Mucosa of rectum (tissue), 2 donors: ENCODE measurements around the gene TESMIN.

Experiments
- H3K27ac ChIP-seq, 2 donors: one replicate each; pipeline ENCODE4 v1.7.0; 2013; ENCODE audit warnings: inconsistent platforms in 2 of 2, low read depth in 2 of 2, low read length in 2 of 2
- H3K27me3 ChIP-seq, 2 donors: one replicate each; pipeline ENCODE4 v1.7.0; 2013; ENCODE audit warnings: low read length in 2 of 2; ENCODE audit not compliant: control insufficient read depth in 2 of 2, insufficient read depth in 2 of 2
- H3K36me3 ChIP-seq, 2 donors: one replicate each; pipeline ENCODE4 v1.7.0; 2013; ENCODE audit warnings: low read length in 2 of 2; ENCODE audit not compliant: control insufficient read depth in 2 of 2, insufficient read depth in 2 of 2
- H3K4me1 ChIP-seq, 2 donors: one replicate each; pipeline ENCODE4 v1.7.0; 2013; ENCODE audit warnings: low read length in 2 of 2, mild to moderate bottlenecking in 1 of 2; ENCODE audit not compliant: control insufficient read depth in 2 of 2, insufficient read depth in 2 of 2
- H3K4me3 ChIP-seq, 2 donors: one replicate each; pipeline ENCODE4 v1.7.0; 2013; ENCODE audit warnings: low read length in 2 of 2
- H3K9ac ChIP-seq, 2 donors: one replicate each; pipeline ENCODE4 v1.7.0; 2013; ENCODE audit warnings: low read length in 2 of 2, low read depth in 1 of 2, mild to moderate bottlenecking in 1 of 2
- H3K9me3 ChIP-seq, 2 donors: one replicate each; pipeline ENCODE4 v1.7.0; 2013; ENCODE audit warnings: low read length in 2 of 2; ENCODE audit not compliant: control insufficient read depth in 2 of 2
- donor health status: healthy.
- donor health status: Normal muscosa, but diverticular disease.

Gene TESMIN

DNA sequence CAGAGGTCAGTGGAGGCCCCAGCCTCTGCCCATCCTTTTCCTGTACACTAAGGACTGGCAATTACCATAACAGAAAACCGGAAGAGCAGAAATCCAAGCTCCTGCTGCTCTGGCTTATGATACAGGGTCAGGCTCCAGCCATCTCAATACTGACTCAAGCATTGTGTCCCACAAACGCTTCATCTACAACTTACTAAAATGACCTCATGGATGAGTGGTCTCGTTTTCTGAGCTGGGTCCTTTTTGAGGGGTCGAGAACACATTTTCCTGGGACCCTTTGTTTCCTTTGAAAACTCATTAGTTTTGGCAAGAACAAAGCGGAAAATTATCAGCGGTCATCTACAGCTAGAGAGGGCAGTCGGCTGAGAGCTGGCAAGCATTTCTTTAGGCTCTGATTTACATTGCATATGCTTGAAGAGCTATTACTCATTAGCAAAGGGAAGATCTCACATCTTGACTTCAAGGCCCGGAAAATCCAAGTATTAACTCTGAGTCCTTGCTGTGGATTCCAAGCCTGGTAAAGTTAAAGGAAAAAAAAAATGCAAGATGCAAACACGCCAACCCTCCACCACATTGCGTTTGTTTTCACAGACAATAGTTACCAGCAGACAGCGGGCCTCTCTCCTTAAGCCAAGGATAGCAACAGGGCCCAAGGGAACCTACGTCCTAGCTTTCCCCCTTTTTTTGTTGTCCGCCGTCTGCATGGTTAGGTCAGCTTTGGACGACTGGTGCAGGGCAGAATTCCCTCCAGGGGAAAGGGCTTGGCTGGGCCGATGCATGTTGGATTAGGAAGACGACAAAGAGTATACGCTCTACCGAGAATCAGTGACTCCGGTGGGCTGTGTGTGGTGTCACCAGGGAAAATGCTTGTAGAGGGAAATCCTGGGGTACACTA, 1.8 kb downstream of the TESMIN start:
- no peaks in the 10 kb centered on the region for H3K27me3 ChIP-seq
- H3K9ac ChIP-seq = no peak overlapping the region
- peaks cover 6 to 7% of the 10 kb centered on the region in 2 donors for H3K36me3 ChIP-seq
- H3K4me3 ChIP-seq = no peak overlapping the region
- H3K4me1 ChIP-seq = no peaks in the 10 kb centered on the region
- H3K27ac ChIP-seq = no peak overlapping the region
- H3K9me3 ChIP-seq = no peaks in the 10 kb centered on the region

DNA sequence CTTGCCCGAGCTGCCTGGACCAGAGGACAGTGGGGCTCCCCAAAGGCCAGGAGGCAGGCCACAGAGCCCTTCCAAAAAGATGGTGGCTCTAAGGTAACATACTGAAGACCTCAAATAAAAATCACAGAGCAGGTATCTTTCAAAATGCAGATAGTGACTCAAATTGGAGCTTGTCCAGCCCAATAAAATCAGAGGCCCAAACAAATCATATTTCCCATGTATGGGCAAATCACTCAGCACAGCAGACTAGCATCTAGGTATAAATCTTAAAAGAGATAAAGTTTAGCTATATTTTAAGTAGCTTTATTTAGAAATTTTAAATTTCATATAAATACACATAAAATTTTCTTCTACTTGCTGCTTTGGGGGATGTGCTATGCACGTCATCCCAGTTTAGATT, 3.3 kb downstream of the TESMIN start:
- no peak overlapping the region for H3K4me3 ChIP-seq
- H3K9ac ChIP-seq = no peak overlapping the region
- no peak overlapping the region for H3K27ac ChIP-seq
- H3K27me3 ChIP-seq = no peaks in the 10 kb centered on the region
- no peaks in the 10 kb centered on the region for H3K4me1 ChIP-seq
- H3K36me3 ChIP-seq = peaks cover 0 to 3% of the 10 kb centered on the region in 2 donors
- no peaks in the 10 kb centered on the region for H3K9me3 ChIP-seq

DNA sequence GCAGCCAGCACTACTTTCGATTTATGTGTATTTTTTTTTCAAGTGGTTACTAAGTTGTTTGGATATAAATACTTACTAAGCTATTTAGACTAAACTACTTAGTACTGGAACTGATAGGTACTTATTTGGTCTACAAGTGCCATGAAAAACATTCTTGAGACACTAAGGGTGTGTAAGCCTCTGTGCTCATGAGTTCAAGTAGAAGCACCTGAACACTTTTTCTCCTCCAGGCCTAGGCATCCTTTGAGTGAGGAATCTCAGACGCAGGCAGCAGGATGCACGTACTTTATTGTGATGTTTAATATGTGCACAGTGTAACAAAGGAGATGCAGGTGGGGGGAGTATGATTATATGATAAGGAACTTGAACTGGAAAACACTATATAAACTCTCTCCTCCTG, 7.8 kb downstream of the TESMIN start:
- no peak overlapping the region for H3K9ac ChIP-seq
- no peaks in the 10 kb centered on the region for H3K27me3 ChIP-seq
- no peaks in the 10 kb centered on the region for H3K9me3 ChIP-seq
- no peak overlapping the region for H3K4me3 ChIP-seq
- H3K4me1 ChIP-seq = no peaks in the 10 kb centered on the region
- peaks cover 0 to 3% of the 10 kb centered on the region in 2 donors for H3K36me3 ChIP-seq
- H3K27ac ChIP-seq = no peak overlapping the region

DNA sequence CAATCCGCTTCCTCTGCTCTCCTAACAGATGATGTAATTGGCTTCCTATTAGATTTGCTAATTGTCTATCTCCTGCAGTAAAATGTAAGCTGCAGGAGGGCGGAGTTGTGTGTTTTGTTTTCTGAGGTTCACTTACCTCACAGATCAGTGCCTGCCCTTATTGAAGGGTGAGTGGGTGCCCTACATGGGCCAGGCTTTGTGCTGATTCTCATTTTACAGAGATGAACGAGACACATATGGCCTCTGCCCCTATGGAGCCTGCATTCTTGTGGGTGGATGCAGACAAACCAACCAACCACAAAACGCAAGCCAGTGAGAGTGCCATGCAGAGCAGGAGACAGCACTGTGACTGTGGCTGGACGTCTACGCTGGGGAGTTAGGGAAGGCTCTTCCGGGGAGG, 9.9 kb downstream of the TESMIN start:
- no peak overlapping the region for H3K4me3 ChIP-seq
- no peaks in the 10 kb centered on the region for H3K4me1 ChIP-seq
- H3K36me3 ChIP-seq = peaks cover 0 to 3% of the 10 kb centered on the region in 2 donors
- H3K9me3 ChIP-seq = no peaks in the 10 kb centered on the region
- H3K27ac ChIP-seq = no peak overlapping the region
- H3K9ac ChIP-seq = no peak overlapping the region
- no peaks in the 10 kb centered on the region for H3K27me3 ChIP-seq

DNA sequence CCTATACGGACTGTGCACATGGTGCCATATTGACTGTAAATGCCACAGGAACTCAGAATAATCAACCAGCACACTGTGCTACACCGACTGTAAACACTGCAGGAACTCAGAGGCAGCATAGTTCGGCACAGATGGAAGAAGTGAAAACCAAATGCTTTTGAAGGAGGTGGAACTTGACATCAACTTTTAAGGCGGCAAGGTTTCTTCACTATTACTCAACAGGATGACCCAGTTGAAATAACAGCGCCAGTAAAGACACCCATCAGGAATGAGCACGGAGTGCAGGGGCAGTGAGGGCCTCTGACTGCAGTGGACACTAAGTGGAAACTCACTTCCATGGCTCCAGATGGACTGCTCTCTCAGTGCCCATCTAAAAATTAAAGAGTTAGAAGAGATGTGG, 15.7 kb downstream of the TESMIN start:
- Histone ChIP-seq H3K36me3 (no peaks in the 10 kb centered on the region), H3K4me1 (no peaks in the 10 kb centered on the region), H3K27me3 (peaks cover 0 to 1% of the 10 kb centered on the region in 2 donors), H3K27ac (no peak overlapping the region), H3K4me3 (no peak overlapping the region), H3K9ac (no peak overlapping the region), H3K9me3 (no peaks in the 10 kb centered on the region)

DNA sequence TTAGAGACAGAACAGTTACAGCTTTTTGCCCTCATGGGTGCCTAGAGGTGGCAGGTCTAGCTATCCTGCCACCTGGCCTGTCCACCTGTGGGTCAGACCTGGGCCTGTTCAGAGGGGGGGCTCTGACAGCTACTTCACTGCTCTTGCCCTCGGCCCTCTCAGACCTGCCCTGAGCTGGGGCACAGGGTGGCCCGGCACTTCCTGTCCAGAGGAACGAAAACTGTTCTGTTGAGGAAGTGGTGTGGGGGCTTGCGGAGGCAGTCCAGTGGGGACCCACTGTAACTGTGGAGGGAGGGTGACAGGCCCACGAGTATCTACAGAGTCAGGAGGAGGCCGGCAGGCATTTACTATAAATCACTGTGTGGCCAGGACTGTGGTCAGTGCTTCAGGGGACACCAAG, 16.2 kb downstream of the TESMIN start:
- Histone ChIP-seq H3K36me3 (no peaks in the 10 kb centered on the region), H3K9me3 (no peaks in the 10 kb centered on the region), H3K9ac (no peak overlapping the region), H3K27me3 (peaks cover 0 to 1% of the 10 kb centered on the region in 2 donors), H3K4me1 (no peaks in the 10 kb centered on the region), H3K4me3 (no peak overlapping the region), H3K27ac (no peak overlapping the region)

DNA sequence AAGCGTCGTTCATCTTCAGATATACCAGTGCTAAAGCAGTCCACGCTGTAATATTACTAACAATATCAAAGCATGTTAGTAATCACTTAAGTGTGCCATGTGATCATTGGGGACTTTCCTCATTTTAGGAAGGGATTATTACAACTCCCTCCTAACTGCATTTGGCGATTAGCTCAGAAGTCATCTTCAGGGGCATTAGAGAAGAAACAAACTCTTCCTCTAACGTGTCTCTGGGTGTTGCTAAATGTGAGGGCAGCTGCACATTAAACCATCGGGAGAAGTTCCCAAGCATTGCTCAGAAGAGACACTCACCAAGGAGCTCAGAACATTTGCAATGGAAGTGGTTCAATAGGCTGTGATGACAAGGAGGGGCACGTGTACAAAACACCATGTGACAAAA, 17.2 kb downstream of the TESMIN start:
- H3K4me1 ChIP-seq = no peaks in the 10 kb centered on the region
- no peak overlapping the region for H3K9ac ChIP-seq
- no peak overlapping the region for H3K4me3 ChIP-seq

DNA sequence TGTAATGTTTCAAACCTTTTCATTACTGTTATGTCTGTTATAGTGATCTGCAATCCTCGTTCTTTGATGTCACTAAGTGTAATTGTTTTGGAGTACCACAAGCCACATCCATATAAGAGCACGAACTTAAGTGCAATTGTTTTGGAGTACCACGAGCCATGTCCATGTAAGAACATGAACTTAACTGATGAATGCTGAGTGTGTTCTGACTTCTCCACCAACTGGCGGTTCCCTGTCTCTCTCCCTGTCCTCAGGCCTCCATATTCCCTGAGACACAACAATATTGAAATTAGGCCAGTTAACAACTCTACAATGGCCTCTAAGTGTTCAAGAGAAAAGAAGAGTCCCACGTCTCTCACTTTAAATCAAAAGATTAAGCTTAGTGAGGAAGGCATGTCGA, 23.5 kb downstream of the TESMIN start:
- H3K4me3 ChIP-seq = no peak overlapping the region

More for the DNA sequence above, 17.2 kb downstream of the TESMIN start:
- H3K36me3 ChIP-seq = no peaks in the 10 kb centered on the region
- no peaks in the 10 kb centered on the region for H3K9me3 ChIP-seq
- no peak overlapping the region for H3K27ac ChIP-seq
- peaks cover 0 to 1% of the 10 kb centered on the region in 2 donors for H3K27me3 ChIP-seq

DNA sequence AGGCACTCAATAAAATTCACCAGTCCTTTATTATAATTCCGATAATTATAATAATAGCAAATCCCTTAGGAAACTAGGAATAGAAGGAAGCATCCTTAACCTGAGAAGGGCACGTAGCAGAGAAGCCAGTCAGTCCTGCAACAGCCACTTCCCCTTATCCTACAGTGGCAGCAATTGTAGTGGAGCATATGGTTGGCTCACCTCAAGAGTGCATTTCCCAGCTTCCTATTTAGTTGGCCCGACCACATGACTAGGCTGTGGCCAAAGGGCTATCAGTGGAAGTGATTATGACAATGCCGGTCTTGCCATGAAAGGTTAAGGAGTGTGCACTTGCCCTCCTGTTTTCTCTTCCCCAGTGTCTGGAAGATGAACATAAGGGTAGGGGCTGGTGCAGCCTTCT, 27.0 kb downstream of the TESMIN start:
- Histone ChIP-seq H3K4me1 (no peaks in the 10 kb centered on the region), H3K9me3 (no peaks in the 10 kb centered on the region), H3K36me3 (no peaks in the 10 kb centered on the region), H3K9ac (no peak overlapping the region), H3K27me3 (no peaks in the 10 kb centered on the region), H3K4me3 (no peak overlapping the region), H3K27ac (no peak overlapping the region)

More for the DNA sequence above, 23.5 kb downstream of the TESMIN start:
- Histone ChIP-seq H3K27ac (no peak overlapping the region), H3K9ac (no peak overlapping the region), H3K9me3 (no peaks in the 10 kb centered on the region), H3K36me3 (no peaks in the 10 kb centered on the region), H3K27me3 (no peaks in the 10 kb centered on the region), H3K4me1 (no peaks in the 10 kb centered on the region)

DNA sequence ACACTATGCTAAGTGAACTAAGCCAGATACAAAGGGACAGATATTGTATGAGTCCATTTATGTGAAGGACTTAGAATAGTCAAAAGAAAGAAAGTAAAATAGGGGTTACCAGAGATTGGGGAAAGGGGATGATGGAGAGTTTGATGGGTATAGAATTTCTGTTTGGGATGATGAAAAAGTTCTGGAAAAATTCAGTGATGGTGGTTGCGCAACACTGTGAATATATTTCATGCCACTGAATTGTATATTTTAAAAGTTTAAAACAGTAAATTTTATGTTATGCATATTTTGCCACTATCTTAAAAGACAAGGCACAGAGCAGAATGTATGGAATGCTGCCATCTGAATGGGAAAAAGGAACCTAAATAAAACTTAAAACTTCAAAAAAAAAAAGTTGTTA, 29.2 kb downstream of the TESMIN start:
- Histone ChIP-seq H3K27ac (no peak overlapping the region), H3K4me1 (no peaks in the 10 kb centered on the region), H3K9me3 (no peaks in the 10 kb centered on the region), H3K9ac (no peak overlapping the region), H3K4me3 (no peak overlapping the region), H3K36me3 (no peaks in the 10 kb centered on the region), H3K27me3 (no peaks in the 10 kb centered on the region)
